HepG2 (cell line): ENCODE measurements around the gene OR7D2. TPM values are rescaled to one million over a fixed set of nuclear protein-coding genes. Genes with fewer than 3 reads are reported as not detected.
A peak's percentile ranks its signal among the peaks of the same experiment; 100 is the strongest.

ENCODE experiments used
- EHMT2 ChIP-seq: fragments of 200-600 bp; sonication (generic); IDR thresholded peaks from 2 replicates; pipeline ENCODE4 v1.7.0; 2017; ENCODE audit warnings: antibody characterized with exemption, low read depth, low read length, borderline replicate concordance
- FOXJ3 ChIP-seq: sonication (generic); formaldehyde crosslinking; IDR thresholded peaks from 2 replicates; pipeline ENCODE4 v1.4.0; 2020; ENCODE audit warnings: missing genetic modification reagents, mild to moderate bottlenecking, borderline replicate concordance
- GATAD2A ChIP-seq: IDR thresholded peaks from 2 replicates; pipeline ENCODE4 v1.6.1; 2016
- HOXA7 ChIP-seq: sonication (generic); formaldehyde crosslinking; IDR thresholded peaks from 2 replicates; pipeline ENCODE4 v1.8.1; 2022; ENCODE audit warnings: mild to moderate bottlenecking, missing genetic modification reagents, moderate library complexity
- KLF6 ChIP-seq: IDR thresholded peaks from 2 replicates; pipeline ENCODE4 v1.8.0; 2016; ENCODE audit warnings: missing biosample characterization, missing genetic modification reagents
- MTF2 ChIP-seq: sonication (generic); formaldehyde crosslinking; IDR thresholded peaks from 2 replicates; pipeline ENCODE4 v1.5.0; 2020; ENCODE audit warnings: missing genetic modification reagents, borderline replicate concordance
- NBN ChIP-seq: fragments of 450-650 bp; conservative IDR thresholded peaks from 2 replicates; pipeline ENCODE4 v1.6.1; 2017
- PAXIP1 ChIP-seq: sonication (generic); formaldehyde crosslinking; conservative IDR thresholded peaks from 2 replicates; pipeline ENCODE4 v1.4.0; 2020; ENCODE audit warnings: mild to moderate bottlenecking, missing genetic modification reagents, moderate library complexity
- RBM39 ChIP-seq: fragments of 200-400 bp; formaldehyde crosslinking; IDR thresholded peaks from one replicate; pipeline ENCODE4 v1.6.1; 2018; ENCODE audit warnings: antibody characterized with exemption, mild to moderate bottlenecking, low read depth, low read length; ENCODE audit not compliant: poor library complexity, severe bottlenecking
- YEATS2 ChIP-seq: sonication (generic); formaldehyde crosslinking; IDR thresholded peaks from 2 replicates; pipeline ENCODE4 v1.4.0; 2020; ENCODE audit warnings: missing genetic modification reagents, borderline replicate concordance
- ZNF230 ChIP-seq: sonication (generic); formaldehyde crosslinking; IDR thresholded peaks from 2 replicates; pipeline ENCODE4 v1.4.0; 2020; ENCODE audit warnings: mild to moderate bottlenecking, missing genetic modification reagents
- ZNF441 ChIP-seq: sonication (generic); formaldehyde crosslinking; IDR thresholded peaks from 2 replicates; pipeline ENCODE4 v1.7.0; 2021; ENCODE audit warnings: missing genetic modification reagents, borderline replicate concordance
- ZNF607 ChIP-seq: sonication (generic); formaldehyde crosslinking; IDR thresholded peaks from 2 replicates; pipeline ENCODE4 v1.5.1; 2020; ENCODE audit warnings: missing genetic modification reagents, mild to moderate bottlenecking, borderline replicate concordance
- ZNF652 ChIP-seq: IDR thresholded peaks from 2 replicates; pipeline ENCODE4 v1.6.1; 2016; ENCODE audit warnings: low read depth, borderline replicate concordance
- ZNF709 ChIP-seq: sonication (generic); formaldehyde crosslinking; IDR thresholded peaks from 2 replicates; pipeline ENCODE4 v1.5.0; 2020; ENCODE audit warnings: mild to moderate bottlenecking, missing genetic modification reagents
- ZNF891 ChIP-seq: sonication (generic); formaldehyde crosslinking; IDR thresholded peaks from 2 replicates; pipeline ENCODE4 v1.5.0; 2020; ENCODE audit warnings: mild to moderate bottlenecking, missing genetic modification reagents
- polyA plus RNA-seq, 8 experiments: library from polyadenylated mRNA; depleted of rRNA in 3 of 8; stranded (reverse) in 7 of 8; unstranded in 1 of 8; fragments of >200 nt; fragmentation: Illumina TruSeq in 4 of 8; extraction: Trizol in 4 of 8; gene quantifications; 2 replicates each; pipeline versions ENCODE4 v1.2.1 to v1.2.3, GENCODE V29; 2011 to 2016; ENCODE audit warnings: low read depth in 4 of 8, missing spikeins in 1 of 8, mixed read lengths in 1 of 8; ENCODE audit not compliant: insufficient read depth in 1 of 8
- total RNA-seq, 5 experiments: library from RNA; depleted of rRNA; stranded (reverse); fragments of >200 nt; fragmentation: Illumina TruSeq; extraction: Trizol; gene quantifications; 2 replicates each; pipeline ENCODE4 v1.2.3, GENCODE V29; 2016; ENCODE audit warnings: low read depth in 1 of 5
- TF ChIP-seq, protein P1 (sequence below): sonication (generic); formaldehyde crosslinking; IDR thresholded peaks from 2 replicates; pipeline ENCODE4 v1.5.0; 2020; ENCODE audit warnings: mild to moderate bottlenecking, missing genetic modification reagents
- TF ChIP-seq, protein P2 (sequence below): sonication (generic); formaldehyde crosslinking; conservative IDR thresholded peaks from 2 replicates; pipeline ENCODE4 v1.4.0; 2020; ENCODE audit warnings: missing genetic modification reagents
- TF ChIP-seq, protein P3 (sequence below): sonication (generic); formaldehyde crosslinking; IDR thresholded peaks from 2 replicates; pipeline ENCODE4 v1.4.0; 2020; ENCODE audit warnings: missing genetic modification reagents

Gene OR7D2
- total and polyA plus RNA-seq, 2 of the 13 experiments (the other 11 are each of a cell fraction or from before 2014, with no cell fraction given): 0.07 TPM; not detected in 1

DNA sequence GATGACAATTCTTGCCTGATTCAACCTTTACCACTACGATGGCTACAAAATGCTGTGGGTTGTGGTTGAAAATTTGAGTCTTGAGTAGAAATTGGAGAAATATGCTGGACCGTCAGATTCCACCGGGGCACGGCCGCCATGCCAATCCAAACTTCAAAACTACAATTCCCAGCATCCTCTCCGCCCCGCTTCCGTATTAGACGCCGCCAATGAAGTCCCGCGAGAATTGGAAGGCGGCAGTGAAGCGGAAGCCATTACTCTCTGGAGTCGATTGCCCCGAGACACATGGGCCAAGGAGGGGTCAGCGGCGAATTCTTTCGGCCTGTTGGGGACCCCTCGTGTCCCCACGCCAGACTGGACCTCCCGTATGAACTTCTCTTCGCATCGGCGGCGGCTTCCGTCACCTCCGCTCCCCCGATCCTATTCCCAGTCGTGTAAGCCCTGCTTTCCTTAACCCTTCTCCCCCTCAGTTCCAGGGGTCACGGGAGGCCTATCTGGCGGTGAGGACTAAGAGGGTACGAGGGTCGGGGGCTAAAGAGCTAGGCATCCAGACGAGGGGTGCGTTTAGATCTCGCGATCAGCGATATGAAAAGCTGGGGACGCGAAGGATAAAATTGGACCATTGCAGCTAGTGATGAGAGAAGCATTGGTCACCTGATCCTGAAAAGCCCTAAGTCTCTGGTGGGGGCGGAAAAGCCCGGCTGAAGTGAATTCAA, 38.5 kb upstream of the OR7D2 start, which contains the start of gene ZNF317 (continued):
- TF ChIP-seq HOXA7 (CRISPR knock-in tag): no peak
- no peak; the same call in 1 of the 2 replicates for TF ChIP-seq PAXIP1 (CRISPR knock-in tag)
- TF ChIP-seq KLF6: peak; percentile 45; the same call in 1 of the 2 replicates
- TF ChIP-seq ZNF709 (CRISPR knock-in tag): peak; percentile 77; the same call in 1 of the 2 replicates
- TF ChIP-seq FOXJ3 (CRISPR knock-in tag): no peak
- TF ChIP-seq ZNF652 (CRISPR knock-in tag): peak; percentile 70
- peak; percentile 64 for TF ChIP-seq RBM39
- TF ChIP-seq YEATS2 (CRISPR knock-in tag): peak; percentile 92
- no peak for TF ChIP-seq GATAD2A (CRISPR knock-in tag)
- TF ChIP-seq, protein P1, sequence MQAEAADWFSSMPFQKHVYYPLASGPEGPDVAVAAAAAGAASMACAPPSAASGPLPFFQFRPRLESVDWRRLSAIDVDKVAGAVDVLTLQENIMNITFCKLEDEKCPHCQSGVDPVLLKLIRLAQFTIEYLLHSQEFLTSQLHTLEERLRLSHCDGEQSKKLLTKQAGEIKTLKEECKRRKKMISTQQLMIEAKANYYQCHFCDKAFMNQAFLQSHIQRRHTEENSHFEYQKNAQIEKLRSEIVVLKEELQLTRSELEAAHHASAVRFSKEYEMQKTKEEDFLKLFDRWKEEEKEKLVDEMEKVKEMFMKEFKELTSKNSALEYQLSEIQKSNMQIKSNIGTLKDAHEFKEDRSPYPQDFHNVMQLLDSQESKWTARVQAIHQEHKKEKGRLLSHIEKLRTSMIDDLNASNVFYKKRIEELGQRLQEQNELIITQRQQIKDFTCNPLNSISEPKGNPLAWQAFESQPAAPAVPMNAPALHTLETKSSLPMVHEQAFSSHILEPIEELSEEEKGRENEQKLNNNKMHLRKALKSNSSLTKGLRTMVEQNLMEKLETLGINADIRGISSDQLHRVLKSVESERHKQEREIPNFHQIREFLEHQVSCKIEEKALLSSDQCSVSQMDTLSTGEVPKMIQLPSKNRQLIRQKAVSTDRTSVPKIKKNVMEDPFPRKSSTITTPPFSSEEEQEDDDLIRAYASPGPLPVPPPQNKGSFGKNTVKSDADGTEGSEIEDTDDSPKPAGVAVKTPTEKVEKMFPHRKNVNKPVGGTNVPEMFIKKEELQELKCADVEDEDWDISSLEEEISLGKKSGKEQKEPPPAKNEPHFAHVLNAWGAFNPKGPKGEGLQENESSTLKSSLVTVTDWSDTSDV (CRISPR knock-in tag): no peak
- 0 out of 2 replicates have a peak, but pooled peaks have one; percentile 53 for TF ChIP-seq ZNF891 (CRISPR knock-in tag)
- TF ChIP-seq EHMT2: 0 out of 2 replicates have a peak, but pooled peaks have one; percentile 31
- no peak for TF ChIP-seq ZNF607 (CRISPR knock-in tag)
- no peak; the same call in 1 of the 2 replicates for TF ChIP-seq ZNF230 (CRISPR knock-in tag)
- no peak for TF ChIP-seq NBN
- TF ChIP-seq, protein P2, sequence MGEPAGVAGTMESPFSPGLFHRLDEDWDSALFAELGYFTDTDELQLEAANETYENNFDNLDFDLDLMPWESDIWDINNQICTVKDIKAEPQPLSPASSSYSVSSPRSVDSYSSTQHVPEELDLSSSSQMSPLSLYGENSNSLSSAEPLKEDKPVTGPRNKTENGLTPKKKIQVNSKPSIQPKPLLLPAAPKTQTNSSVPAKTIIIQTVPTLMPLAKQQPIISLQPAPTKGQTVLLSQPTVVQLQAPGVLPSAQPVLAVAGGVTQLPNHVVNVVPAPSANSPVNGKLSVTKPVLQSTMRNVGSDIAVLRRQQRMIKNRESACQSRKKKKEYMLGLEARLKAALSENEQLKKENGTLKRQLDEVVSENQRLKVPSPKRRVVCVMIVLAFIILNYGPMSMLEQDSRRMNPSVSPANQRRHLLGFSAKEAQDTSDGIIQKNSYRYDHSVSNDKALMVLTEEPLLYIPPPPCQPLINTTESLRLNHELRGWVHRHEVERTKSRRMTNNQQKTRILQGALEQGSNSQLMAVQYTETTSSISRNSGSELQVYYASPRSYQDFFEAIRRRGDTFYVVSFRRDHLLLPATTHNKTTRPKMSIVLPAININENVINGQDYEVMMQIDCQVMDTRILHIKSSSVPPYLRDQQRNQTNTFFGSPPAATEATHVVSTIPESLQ (CRISPR knock-in tag): no peak
- TF ChIP-seq, protein P3, sequence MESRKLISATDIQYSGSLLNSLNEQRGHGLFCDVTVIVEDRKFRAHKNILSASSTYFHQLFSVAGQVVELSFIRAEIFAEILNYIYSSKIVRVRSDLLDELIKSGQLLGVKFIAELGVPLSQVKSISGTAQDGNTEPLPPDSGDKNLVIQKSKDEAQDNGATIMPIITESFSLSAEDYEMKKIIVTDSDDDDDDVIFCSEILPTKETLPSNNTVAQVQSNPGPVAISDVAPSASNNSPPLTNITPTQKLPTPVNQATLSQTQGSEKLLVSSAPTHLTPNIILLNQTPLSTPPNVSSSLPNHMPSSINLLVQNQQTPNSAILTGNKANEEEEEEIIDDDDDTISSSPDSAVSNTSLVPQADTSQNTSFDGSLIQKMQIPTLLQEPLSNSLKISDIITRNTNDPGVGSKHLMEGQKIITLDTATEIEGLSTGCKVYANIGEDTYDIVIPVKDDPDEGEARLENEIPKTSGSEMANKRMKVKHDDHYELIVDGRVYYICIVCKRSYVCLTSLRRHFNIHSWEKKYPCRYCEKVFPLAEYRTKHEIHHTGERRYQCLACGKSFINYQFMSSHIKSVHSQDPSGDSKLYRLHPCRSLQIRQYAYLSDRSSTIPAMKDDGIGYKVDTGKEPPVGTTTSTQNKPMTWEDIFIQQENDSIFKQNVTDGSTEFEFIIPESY (CRISPR knock-in tag): no peak
- TF ChIP-seq MTF2 (CRISPR knock-in tag): no peak
- 0 out of 2 replicates have a peak, but pooled peaks have one; percentile 16 for TF ChIP-seq ZNF441
